H1 (cell line): ENCODE data around the gene ELMOD2. TPM values are rescaled to one million over a fixed set of nuclear protein-coding genes. Genes with fewer than 3 reads are reported as not detected.

Experiments used
- CBX8 ChIP-seq: fragments of 300-800, 300-1000 bp; sonication (generic); IDR thresholded peaks from 2 replicates; pipeline ENCODE4 v1.7.1; 2016; ENCODE audit warnings: low read depth, low read length, borderline replicate concordance
- KDM5A ChIP-seq: fragments of 200-600 bp; IDR thresholded peaks from 2 replicates; pipeline ENCODE4 v1.7.1; 2012; ENCODE audit warnings: mild to moderate bottlenecking, low read length, inconsistent platforms, mixed read lengths
- MAFK ChIP-seq: IDR thresholded peaks from 2 replicates; pipeline ENCODE4 v1.6.1; 2012; ENCODE audit warnings: low read depth, mild to moderate bottlenecking, improper control_type of control experiment, low read length
- SIX5 ChIP-seq: IDR thresholded peaks from 2 replicates; pipeline ENCODE4 v1.6.1; 2011; ENCODE audit warnings: mild to moderate bottlenecking, low read depth, low read length
- polyA plus RNA-seq, 7 experiments: library from polyadenylated mRNA; depleted of rRNA in 3 of 7; stranded (reverse) in 5 of 7; unstranded in 2 of 7; fragments of >200 nt in 5 of 7; fragments of 200-250 nt in 2 of 7; gene quantifications; 1 replicate in 5 of 7; 2 replicates in 1 of 7; 4 replicates in 1 of 7; pipeline versions ENCODE4 v1.2.1 to v1.2.3, GENCODE V29; 2011 to 2013; ENCODE audit warnings: missing spikeins in 2 of 7, mixed read lengths in 2 of 7
- total RNA-seq: library from RNA; stranded (reverse); fragmentation: NEBNext Ultra II Directional; extraction: Animal tissue kit (Norgen Biotek cat#: 25700); gene quantifications from 2 replicates; pipeline ENCODE4 v1.2.1, GENCODE V29; 2021
- TF ChIP-seq, protein P1 (sequence below): fragments of 300-600 bp; sonication (generic); IDR thresholded peaks from 2 replicates; pipeline ENCODE4 v1.7.1; 2012; ENCODE audit warnings: low read length, moderate library complexity, mild to moderate bottlenecking, inconsistent platforms; ENCODE audit not compliant: insufficient replicate concordance

Gene ELMOD2
- total and polyA plus RNA-seq, 2 of the 8 experiments (the other 6 are each of a cell fraction or from before 2014, with no cell fraction given), result 6.6 to 27.9 TPM

DNA sequence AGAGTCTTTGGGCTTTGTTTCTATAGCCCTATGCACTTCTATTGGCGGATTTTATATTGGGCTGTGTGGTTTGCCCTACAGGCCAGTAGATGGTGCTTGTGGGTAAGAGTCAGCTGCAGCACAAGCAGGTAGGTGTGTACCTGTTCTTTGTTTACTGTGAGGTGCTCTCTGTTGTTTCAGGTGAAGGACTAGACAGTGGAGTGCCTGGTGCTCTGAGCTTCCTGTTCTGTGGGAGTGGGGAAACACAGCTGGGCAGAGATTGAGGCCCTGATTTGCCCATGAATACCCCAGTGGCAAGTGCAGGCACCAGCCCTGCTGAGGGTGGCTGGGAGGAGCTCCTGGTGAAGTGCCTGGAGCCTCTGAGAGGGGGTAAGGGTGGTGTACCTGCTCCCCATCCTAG is 71.1 kb downstream of the ELMOD2 start (continued):
- TF ChIP-seq CBX8 (no peak), SIX5 (no peak), KDM5A (no peak), MAFK (no peak)
- TF ChIP-seq, protein P1, sequence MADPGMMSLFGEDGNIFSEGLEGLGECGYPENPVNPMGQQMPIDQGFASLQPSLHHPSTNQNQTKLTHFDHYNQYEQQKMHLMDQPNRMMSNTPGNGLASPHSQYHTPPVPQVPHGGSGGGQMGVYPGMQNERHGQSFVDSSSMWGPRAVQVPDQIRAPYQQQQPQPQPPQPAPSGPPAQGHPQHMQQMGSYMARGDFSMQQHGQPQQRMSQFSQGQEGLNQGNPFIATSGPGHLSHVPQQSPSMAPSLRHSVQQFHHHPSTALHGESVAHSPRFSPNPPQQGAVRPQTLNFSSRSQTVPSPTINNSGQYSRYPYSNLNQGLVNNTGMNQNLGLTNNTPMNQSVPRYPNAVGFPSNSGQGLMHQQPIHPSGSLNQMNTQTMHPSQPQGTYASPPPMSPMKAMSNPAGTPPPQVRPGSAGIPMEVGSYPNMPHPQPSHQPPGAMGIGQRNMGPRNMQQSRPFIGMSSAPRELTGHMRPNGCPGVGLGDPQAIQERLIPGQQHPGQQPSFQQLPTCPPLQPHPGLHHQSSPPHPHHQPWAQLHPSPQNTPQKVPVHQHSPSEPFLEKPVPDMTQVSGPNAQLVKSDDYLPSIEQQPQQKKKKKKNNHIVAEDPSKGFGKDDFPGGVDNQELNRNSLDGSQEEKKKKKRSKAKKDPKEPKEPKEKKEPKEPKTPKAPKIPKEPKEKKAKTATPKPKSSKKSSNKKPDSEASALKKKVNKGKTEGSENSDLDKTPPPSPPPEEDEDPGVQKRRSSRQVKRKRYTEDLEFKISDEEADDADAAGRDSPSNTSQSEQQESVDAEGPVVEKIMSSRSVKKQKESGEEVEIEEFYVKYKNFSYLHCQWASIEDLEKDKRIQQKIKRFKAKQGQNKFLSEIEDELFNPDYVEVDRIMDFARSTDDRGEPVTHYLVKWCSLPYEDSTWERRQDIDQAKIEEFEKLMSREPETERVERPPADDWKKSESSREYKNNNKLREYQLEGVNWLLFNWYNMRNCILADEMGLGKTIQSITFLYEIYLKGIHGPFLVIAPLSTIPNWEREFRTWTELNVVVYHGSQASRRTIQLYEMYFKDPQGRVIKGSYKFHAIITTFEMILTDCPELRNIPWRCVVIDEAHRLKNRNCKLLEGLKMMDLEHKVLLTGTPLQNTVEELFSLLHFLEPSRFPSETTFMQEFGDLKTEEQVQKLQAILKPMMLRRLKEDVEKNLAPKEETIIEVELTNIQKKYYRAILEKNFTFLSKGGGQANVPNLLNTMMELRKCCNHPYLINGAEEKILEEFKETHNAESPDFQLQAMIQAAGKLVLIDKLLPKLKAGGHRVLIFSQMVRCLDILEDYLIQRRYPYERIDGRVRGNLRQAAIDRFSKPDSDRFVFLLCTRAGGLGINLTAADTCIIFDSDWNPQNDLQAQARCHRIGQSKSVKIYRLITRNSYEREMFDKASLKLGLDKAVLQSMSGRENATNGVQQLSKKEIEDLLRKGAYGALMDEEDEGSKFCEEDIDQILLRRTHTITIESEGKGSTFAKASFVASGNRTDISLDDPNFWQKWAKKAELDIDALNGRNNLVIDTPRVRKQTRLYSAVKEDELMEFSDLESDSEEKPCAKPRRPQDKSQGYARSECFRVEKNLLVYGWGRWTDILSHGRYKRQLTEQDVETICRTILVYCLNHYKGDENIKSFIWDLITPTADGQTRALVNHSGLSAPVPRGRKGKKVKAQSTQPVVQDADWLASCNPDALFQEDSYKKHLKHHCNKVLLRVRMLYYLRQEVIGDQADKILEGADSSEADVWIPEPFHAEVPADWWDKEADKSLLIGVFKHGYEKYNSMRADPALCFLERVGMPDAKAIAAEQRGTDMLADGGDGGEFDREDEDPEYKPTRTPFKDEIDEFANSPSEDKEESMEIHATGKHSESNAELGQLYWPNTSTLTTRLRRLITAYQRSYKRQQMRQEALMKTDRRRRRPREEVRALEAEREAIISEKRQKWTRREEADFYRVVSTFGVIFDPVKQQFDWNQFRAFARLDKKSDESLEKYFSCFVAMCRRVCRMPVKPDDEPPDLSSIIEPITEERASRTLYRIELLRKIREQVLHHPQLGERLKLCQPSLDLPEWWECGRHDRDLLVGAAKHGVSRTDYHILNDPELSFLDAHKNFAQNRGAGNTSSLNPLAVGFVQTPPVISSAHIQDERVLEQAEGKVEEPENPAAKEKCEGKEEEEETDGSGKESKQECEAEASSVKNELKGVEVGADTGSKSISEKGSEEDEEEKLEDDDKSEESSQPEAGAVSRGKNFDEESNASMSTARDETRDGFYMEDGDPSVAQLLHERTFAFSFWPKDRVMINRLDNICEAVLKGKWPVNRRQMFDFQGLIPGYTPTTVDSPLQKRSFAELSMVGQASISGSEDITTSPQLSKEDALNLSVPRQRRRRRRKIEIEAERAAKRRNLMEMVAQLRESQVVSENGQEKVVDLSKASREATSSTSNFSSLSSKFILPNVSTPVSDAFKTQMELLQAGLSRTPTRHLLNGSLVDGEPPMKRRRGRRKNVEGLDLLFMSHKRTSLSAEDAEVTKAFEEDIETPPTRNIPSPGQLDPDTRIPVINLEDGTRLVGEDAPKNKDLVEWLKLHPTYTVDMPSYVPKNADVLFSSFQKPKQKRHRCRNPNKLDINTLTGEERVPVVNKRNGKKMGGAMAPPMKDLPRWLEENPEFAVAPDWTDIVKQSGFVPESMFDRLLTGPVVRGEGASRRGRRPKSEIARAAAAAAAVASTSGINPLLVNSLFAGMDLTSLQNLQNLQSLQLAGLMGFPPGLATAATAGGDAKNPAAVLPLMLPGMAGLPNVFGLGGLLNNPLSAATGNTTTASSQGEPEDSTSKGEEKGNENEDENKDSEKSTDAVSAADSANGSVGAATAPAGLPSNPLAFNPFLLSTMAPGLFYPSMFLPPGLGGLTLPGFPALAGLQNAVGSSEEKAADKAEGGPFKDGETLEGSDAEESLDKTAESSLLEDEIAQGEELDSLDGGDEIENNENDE, result no peak
